SK-N-SH (cell line): ENCODE results near the gene C13orf42.

Experiments
- CTCF ChIP-seq: fragments of 200-600 bp; sonication (generic); IDR thresholded peaks from 2 replicates; pipeline ENCODE4 v1.6.1; 2017; ENCODE audit warnings: antibody characterized with exemption, mild to moderate bottlenecking, moderate library complexity
- EP300 ChIP-seq, 2 experiments: IDR thresholded peaks; 2 replicates each; pipeline versions ENCODE4 v1.4.0 to v1.6.1; 2012; ENCODE audit warnings: borderline replicate concordance in 1 of 2, low read depth in 1 of 2, low read length in 1 of 2
- IRF3 ChIP-seq: fragments of 150-350 bp; IDR thresholded peaks from 2 replicates; pipeline ENCODE4 v1.6.1; 2016; ENCODE audit warnings: mild to moderate bottlenecking, low read depth, low read length
- POLR2AphosphoS5 ChIP-seq: IDR thresholded peaks from 2 replicates; pipeline ENCODE4 v1.6.1; 2012; ENCODE audit warnings: low read depth, low read length
- RAD21 ChIP-seq: IDR thresholded peaks from 2 replicates; pipeline ENCODE4 v1.6.1; 2012; ENCODE audit warnings: mild to moderate bottlenecking, low read length
- RCOR1 ChIP-seq: fragments of 150-350 bp; IDR thresholded peaks from 2 replicates; pipeline ENCODE4 v1.6.1; 2017; ENCODE audit warnings: antibody characterized with exemption, low read length
- RFX5 ChIP-seq: IDR thresholded peaks from 2 replicates; pipeline ENCODE4 v1.6.1; 2012; ENCODE audit warnings: mild to moderate bottlenecking, improper control_type of control experiment, low read length
- SIN3A ChIP-seq: IDR thresholded peaks from 2 replicates; pipeline ENCODE4 v1.6.1; 2012; ENCODE audit warnings: low read depth, mild to moderate bottlenecking, low read length, moderate library complexity, borderline replicate concordance
- TAF1 ChIP-seq: IDR thresholded peaks from 2 replicates; pipeline ENCODE4 v1.6.1; 2012; ENCODE audit warnings: low read depth, mild to moderate bottlenecking, low read length, moderate library complexity, borderline replicate concordance
- USF2 ChIP-seq: fragments of 150-350 bp; IDR thresholded peaks from 2 replicates; pipeline ENCODE4 v1.6.1; 2017; ENCODE audit warnings: antibody characterized with exemption, low read length, low read depth, borderline replicate concordance
- YY1 ChIP-seq: IDR thresholded peaks from 2 replicates; pipeline ENCODE4 v1.4.0; 2012; ENCODE audit warnings: low read depth, mild to moderate bottlenecking

GRCh38 chr13:51040431-51040830, 70.6 kb downstream of the C13orf42 start:
- TF ChIP-seq CTCF (no peak), POLR2AphosphoS5 (no peak), IRF3 (no peak), RFX5 (no peak), EP300 (IDR thresholded peaks at IDR 0.05; ENCODE audit: borderline replicate concordance in 1 of 2, low read depth in 1 of 2, low read length in 1 of 2) (no peak), SIN3A (no peak), TAF1 (no peak), RAD21 (no peak), RCOR1 (no peak), USF2 (no peak), YY1 (no peak)
